ENCODE results near the gene DGKE.

DGKE gene

DNA sequence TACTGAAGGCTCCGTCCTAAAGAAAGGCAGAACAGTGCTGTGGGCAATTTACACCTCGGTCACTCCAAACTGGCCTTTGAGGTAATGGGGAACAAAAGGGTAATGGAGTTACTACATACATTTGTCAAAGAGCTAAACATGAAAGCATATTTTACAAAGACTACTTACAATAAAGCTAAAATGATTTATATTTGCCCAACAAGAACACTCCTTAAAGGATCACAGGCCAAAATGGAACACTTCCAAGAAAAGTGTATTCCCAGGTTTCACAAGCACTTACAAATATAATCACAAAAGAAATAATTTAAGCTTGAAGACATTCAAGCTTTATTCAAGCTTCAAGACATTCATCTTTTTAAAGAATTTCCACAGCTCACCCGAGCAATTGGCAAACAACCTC lies 29.5 kb upstream of the DGKE start:
- no peak overlapping the region for H3K9ac ChIP-seq (ENCODE audit: low read length)
- H3K9me2 ChIP-seq (replicated peaks; ENCODE audit: insufficient read depth, low read length) = no peaks in the 10 kb centered on the region
- H3K27me3 ChIP-seq (ENCODE audit: low read length) = no peaks in the 10 kb centered on the region
- no peak overlapping the region for H3K4me3 ChIP-seq (ENCODE audit: insufficient read depth, low read length, poor library complexity, severe bottlenecking)
- H3K9me3 ChIP-seq (ENCODE audit: insufficient read depth, low read length) = no peaks in the 10 kb centered on the region
- H3K79me2 ChIP-seq (ENCODE audit: insufficient read depth, low read length) = no peaks in the 10 kb centered on the region
- H3K36me3 ChIP-seq (ENCODE audit: low read length) = no peaks in the 10 kb centered on the region
- H3K27ac ChIP-seq (ENCODE audit: low read depth, low read length) = no peak overlapping the region
- no peaks in the 10 kb centered on the region for H3F3A ChIP-seq (ENCODE audit: insufficient read depth)
- H3K4me2 ChIP-seq (ENCODE audit: low read depth, low read length, poor library complexity, severe bottlenecking) = no peak overlapping the region
- H4K20me1 ChIP-seq (ENCODE audit: low read depth, low read length) = no peaks in the 10 kb centered on the region
- TF ChIP-seq, protein P1, sequence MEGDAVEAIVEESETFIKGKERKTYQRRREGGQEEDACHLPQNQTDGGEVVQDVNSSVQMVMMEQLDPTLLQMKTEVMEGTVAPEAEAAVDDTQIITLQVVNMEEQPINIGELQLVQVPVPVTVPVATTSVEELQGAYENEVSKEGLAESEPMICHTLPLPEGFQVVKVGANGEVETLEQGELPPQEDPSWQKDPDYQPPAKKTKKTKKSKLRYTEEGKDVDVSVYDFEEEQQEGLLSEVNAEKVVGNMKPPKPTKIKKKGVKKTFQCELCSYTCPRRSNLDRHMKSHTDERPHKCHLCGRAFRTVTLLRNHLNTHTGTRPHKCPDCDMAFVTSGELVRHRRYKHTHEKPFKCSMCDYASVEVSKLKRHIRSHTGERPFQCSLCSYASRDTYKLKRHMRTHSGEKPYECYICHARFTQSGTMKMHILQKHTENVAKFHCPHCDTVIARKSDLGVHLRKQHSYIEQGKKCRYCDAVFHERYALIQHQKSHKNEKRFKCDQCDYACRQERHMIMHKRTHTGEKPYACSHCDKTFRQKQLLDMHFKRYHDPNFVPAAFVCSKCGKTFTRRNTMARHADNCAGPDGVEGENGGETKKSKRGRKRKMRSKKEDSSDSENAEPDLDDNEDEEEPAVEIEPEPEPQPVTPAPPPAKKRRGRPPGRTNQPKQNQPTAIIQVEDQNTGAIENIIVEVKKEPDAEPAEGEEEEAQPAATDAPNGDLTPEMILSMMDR (IDR thresholded peaks at IDR 0.05; ENCODE audit: insufficient read depth, low read length, poor library complexity, severe bottlenecking) = no peak
- TF ChIP-seq EZH2phosphoT487 (conservative IDR thresholded peaks at IDR 0.05; ENCODE audit: low read length) = no peak
- H2AFZ ChIP-seq (ENCODE audit: low read depth, low read length, severe bottlenecking) = no peak overlapping the region

DNA sequence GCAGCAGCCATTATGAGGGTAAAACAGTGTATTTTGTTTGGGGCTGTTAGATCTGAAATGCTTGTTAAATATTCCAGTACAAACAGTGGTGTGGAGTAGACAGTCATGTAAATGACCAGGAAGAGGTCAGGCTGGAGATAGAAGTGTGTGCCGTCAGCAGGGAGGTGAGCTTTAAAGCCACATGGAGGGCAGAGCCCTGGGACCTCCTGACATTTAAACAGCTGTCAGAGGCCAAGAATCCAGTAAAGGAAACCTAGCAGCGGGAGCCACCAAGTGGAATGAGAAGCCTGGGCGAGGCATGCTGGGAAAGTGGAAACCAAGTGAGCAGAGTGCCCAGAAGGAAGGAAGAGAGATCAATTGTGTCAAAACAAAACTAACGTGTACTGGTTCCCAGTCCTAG lies 27.0 kb upstream of the DGKE start:
- Histone ChIP-seq H2AFZ (ENCODE audit: low read depth, low read length, severe bottlenecking) (no peak overlapping the region), H3K9me3 (ENCODE audit: insufficient read depth, low read length) (no peaks in the 10 kb centered on the region), H4K20me1 (ENCODE audit: low read depth, low read length) (no peaks in the 10 kb centered on the region), H3K9ac (ENCODE audit: low read length) (no peak overlapping the region), H3K27me3 (ENCODE audit: low read length) (no peaks in the 10 kb centered on the region), H3K4me3 (ENCODE audit: insufficient read depth, low read length, poor library complexity, severe bottlenecking) (no peak overlapping the region), H3K4me2 (ENCODE audit: low read depth, low read length, poor library complexity, severe bottlenecking) (no peak overlapping the region), H3K79me2 (ENCODE audit: insufficient read depth, low read length) (no peaks in the 10 kb centered on the region), H3F3A (ENCODE audit: insufficient read depth) (no peaks in the 10 kb centered on the region), H3K36me3 (ENCODE audit: low read length) (no peaks in the 10 kb centered on the region), H3K27ac (ENCODE audit: low read depth, low read length) (no peak overlapping the region), H3K9me2 (replicated peaks; ENCODE audit: insufficient read depth, low read length) (no peaks in the 10 kb centered on the region)
- TF ChIP-seq, protein P1 (IDR thresholded peaks at IDR 0.05; ENCODE audit: insufficient read depth, low read length, poor library complexity, severe bottlenecking) = no peak
- TF ChIP-seq EZH2phosphoT487 (conservative IDR thresholded peaks at IDR 0.05; ENCODE audit: low read length) = no peak

DNA sequence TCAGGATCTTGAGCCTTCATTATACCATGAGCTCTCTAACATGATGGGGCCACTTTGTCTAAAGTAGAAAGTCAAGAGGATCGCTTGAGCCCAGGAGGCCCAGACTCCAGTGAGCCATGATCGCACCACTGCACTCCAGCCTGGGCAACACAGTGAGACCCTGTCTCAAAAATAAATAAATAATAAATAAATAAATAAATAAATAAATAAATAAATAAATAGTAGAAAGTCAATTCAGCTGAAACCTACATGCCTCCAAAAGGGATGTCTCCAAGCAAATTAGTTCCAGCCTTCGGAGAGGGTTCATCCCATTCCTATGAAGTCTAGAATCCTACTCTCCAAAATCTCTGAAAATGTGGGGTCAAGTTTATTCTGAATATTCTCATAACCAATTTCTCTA lies 26.2 kb upstream of the DGKE start:
- TF ChIP-seq, protein P1 (IDR thresholded peaks at IDR 0.05; ENCODE audit: insufficient read depth, low read length, poor library complexity, severe bottlenecking) = no peak
- no peak for TF ChIP-seq EZH2phosphoT487 (conservative IDR thresholded peaks at IDR 0.05; ENCODE audit: low read length)

More for the DNA sequence above, 26.2 kb upstream of the DGKE start:
- no peaks in the 10 kb centered on the region for H3K9me3 ChIP-seq (ENCODE audit: insufficient read depth, low read length)
- no peaks in the 10 kb centered on the region for H3K36me3 ChIP-seq (ENCODE audit: low read length)
- no peaks in the 10 kb centered on the region for H4K20me1 ChIP-seq (ENCODE audit: low read depth, low read length)
- H2AFZ ChIP-seq (ENCODE audit: low read depth, low read length, severe bottlenecking) = no peak overlapping the region
- H3K4me3 ChIP-seq (ENCODE audit: insufficient read depth, low read length, poor library complexity, severe bottlenecking) = no peak overlapping the region
- no peaks in the 10 kb centered on the region for H3K27me3 ChIP-seq (ENCODE audit: low read length)
- no peaks in the 10 kb centered on the region for H3K79me2 ChIP-seq (ENCODE audit: insufficient read depth, low read length)
- no peaks in the 10 kb centered on the region for H3F3A ChIP-seq (ENCODE audit: insufficient read depth)
- H3K4me2 ChIP-seq (ENCODE audit: low read depth, low read length, poor library complexity, severe bottlenecking) = no peak overlapping the region
- H3K27ac ChIP-seq (ENCODE audit: low read depth, low read length) = no peak overlapping the region
- H3K9me2 ChIP-seq (replicated peaks; ENCODE audit: insufficient read depth, low read length) = no peaks in the 10 kb centered on the region
- H3K9ac ChIP-seq (ENCODE audit: low read length) = no peak overlapping the region
